HG03045 (cell line): ENCODE results near the gene VAT1L.

Experiments
- ATAC-seq: cut with Tn5 transposase; IDR thresholded peaks from one replicate; pipeline ENCODE4 v1.9.1; 2021; ENCODE audit warnings: mild to moderate bottlenecking, moderate library complexity; ENCODE audit not compliant: unreplicated experiment

The VAT1L gene

GRCh38 chr16:77868052-77868451, 79.7 kb downstream of the VAT1L start:
- peak; percentile 35 for ATAC-seq

- ATAC-seq, result peak; percentile 75
Measured at GRCh38 chr16:77868478-77868877, 80.1 kb downstream of the VAT1L start.

GRCh38 chr16:77869997-77870813, 81.8 kb downstream of the VAT1L start:
- ATAC-seq, result no peak

- no peak for ATAC-seq
Measured at GRCh38 chr16:77871932-77872331, 83.6 kb downstream of the VAT1L start.

GRCh38 chr16:77873066-77873465, 84.7 kb downstream of the VAT1L start:
- no peak for ATAC-seq

GRCh38 chr16:77874347-77874746, 86.0 kb downstream of the VAT1L start:
- no peak for ATAC-seq

- ATAC-seq, result no peak
Measured at GRCh38 chr16:77876776-77877175, 88.4 kb downstream of the VAT1L start.

GRCh38 chr16:77877712-77878347, 89.5 kb downstream of the VAT1L start:
- no peak for ATAC-seq

GRCh38 chr16:77881355-77882030, 93.1 kb downstream of the VAT1L start:
- ATAC-seq, result no peak

- ATAC-seq, result no peak
Measured at GRCh38 chr16:77882358-77882757, 94.0 kb downstream of the VAT1L start.

- no peak for ATAC-seq
Measured at GRCh38 chr16:77885571-77886295, 97.4 kb downstream of the VAT1L start.

- ATAC-seq, result no peak
Measured at GRCh38 chr16:77888871-77889270, 100.5 kb downstream of the VAT1L start.

GRCh38 chr16:77890075-77890474, 101.7 kb downstream of the VAT1L start:
- no peak for ATAC-seq

- ATAC-seq, result no peak
Measured at GRCh38 chr16:77894162-77894561, 105.8 kb downstream of the VAT1L start.

- ATAC-seq, result no peak
Measured at GRCh38 chr16:77895962-77896361, 107.6 kb downstream of the VAT1L start.

GRCh38 chr16:77896415-77897128, 108.2 kb downstream of the VAT1L start:
- ATAC-seq, result no peak

GRCh38 chr16:77897129-77897437, 108.7 kb downstream of the VAT1L start:
- ATAC-seq, result no peak

- ATAC-seq, result no peak
Measured at GRCh38 chr16:77897831-77898605, 109.7 kb downstream of the VAT1L start.

- ATAC-seq, result no peak
Measured at GRCh38 chr16:77898671-77899211, 110.4 kb downstream of the VAT1L start.

- no peak for ATAC-seq
Measured at GRCh38 chr16:77899416-77899815, 111.1 kb downstream of the VAT1L start.
